DND-41 (cell line): ENCODE measurements around the gene NF1.

ENCODE experiments used
- CTCF ChIP-seq: IDR thresholded peaks from 2 replicates; pipeline ENCODE4 v1.5.1; 2012; ENCODE audit warnings: borderline replicate concordance, low read length, moderate library complexity, mild to moderate bottlenecking; ENCODE audit not compliant: poor library complexity, severe bottlenecking; ENCODE audit errors: extremely low read depth
- EZH2 ChIP-seq: IDR thresholded peaks from 3 replicates; pipeline ENCODE4 v1.6.1; 2012; ENCODE audit warnings: borderline replicate concordance, low read depth, mild to moderate bottlenecking, moderate library complexity, low read length, inconsistent platforms; ENCODE audit not compliant: severe bottlenecking

GRCh38 chr17:31231852-31232251 is 137.1 kb downstream of the NF1 start:
- TF ChIP-seq CTCF (no peak), EZH2 (no peak)
